HG02981 (cell line): ENCODE results near the gene NPSR1.
A peak's percentile ranks its signal among the peaks of the same experiment; 100 is the strongest.
"Not testable (repeated sequence)": the region's sequence is repeated elsewhere in the genome, so short reads cannot be mapped to it uniquely, and the experiment has no call there.

Source experiments
- ATAC-seq: cut with Tn5 transposase; IDR thresholded peaks from one replicate; pipeline ENCODE4 v1.9.1; 2021; ENCODE audit warnings: mild to moderate bottlenecking, moderate library complexity; ENCODE audit not compliant: unreplicated experiment

The NPSR1 gene

DNA sequence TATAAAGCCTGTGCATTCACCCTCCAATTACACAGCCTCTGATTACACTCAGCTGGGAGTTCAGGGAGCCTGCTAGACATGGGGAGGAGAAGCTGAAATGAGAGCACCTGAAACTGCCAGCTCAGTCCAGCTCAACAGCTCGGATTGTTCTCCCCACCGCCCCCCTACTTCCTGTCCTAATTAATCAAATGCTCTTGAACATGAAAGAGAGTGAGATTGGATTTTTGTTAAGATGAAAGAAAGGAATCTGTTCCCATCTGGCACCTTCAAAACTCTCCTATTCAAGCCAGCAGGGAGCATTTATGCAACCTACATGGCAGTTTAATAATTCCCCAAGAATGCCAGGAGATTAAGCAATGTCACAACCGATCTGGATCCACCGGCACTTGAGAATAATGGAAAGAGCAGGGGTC is 98.0 kb downstream of the NPSR1 start:
- no peak for ATAC-seq

DNA sequence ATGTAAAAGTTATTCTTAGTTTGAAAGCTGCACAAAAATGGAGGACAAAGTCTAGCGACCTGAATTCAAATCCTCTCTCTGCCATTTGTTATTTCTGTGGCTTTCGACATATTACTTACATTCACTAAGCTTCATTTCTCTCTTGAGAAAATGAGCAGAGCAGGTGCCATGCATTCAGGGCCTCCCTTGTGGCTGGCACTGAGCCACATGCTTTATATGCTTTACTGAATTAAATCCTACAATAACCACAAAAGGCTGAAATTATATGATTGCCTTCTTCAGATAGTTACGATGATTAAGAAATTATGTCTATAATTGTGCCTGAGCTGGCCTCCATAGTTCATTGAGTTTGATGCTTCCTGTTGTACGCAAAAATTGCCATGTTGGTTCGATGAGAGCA is 98.7 kb downstream of the NPSR1 start:
- ATAC-seq: no peak

DNA sequence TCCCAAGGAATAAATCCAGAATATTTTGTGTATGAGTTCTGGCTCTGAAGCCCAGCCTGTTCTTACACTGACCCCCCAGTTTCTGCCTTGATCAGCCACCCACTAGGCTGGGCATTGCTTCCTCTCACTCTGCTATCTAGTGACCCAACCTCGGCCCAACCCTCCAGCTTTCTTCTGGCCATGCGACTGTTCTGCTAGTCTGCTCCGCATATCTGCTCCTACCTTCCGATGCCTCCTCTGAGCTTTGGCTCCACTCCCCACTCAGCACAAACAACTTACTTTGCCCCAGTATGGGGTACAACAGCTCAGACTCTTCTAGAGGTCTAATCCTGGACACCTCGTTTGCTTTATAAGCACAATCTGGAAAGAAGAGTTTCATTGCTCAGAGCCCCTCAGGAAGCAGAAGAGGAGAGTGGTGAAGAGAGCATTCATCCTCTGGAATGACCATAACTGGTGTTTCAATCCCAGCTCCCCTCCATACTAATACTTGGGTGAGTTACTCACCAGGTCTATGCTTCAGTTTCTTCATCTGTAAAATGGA is 99.6 kb downstream of the NPSR1 start:
- ATAC-seq: no peak

DNA sequence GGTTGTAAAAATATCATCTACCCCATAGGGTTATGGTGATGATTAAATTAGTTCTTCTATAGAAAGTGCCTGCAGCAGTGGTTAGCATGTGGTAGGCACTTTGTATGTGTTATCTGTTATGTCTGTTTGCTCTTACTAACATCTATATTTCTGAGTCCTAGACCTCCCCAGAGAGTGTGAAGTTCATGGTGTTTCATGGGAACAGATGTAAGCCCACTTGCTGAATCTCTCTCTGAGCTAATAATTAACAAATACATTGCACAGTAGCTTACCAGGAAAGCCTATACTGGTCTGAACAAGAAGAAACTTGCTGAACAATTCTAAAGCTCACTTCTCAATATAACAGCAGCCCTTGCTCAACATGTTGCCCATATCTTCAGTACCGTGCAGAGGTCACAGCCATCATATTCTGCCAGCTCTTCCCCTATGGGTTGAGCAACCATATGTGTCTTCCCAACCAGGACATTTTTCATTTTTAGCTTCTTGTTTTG is 100.1 kb downstream of the NPSR1 start:
- peak; percentile 53 for ATAC-seq

DNA sequence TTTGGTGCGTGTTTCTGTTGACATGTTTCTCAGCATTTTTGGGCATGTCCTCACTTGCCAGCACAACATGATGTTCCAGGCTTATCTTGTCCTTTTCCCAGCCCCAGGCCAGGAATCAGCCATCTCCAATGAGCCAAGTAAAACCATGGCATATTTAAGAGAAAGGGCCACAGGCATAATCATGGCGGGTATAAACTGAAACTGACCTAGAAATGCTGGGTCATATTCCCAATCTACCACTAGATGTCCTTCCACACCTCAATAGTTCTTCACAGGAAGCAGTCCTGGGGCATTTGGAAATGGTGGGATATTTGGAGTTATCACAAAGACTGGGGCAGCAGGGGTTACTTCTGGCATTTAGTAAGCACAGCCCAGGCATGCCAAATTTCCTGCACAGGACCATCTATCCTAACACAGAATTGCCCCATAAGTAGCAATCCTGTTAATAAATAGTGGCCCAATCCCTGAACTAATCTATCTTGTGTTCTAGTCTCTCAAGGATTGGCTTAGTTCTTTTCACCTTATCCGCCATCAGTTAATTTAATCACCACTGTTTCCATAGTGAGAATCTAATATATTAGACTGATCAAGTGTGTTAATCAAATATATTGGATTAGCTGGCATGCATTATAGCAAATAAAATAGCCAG is 101.6 kb downstream of the NPSR1 start:
- no peak for ATAC-seq

DNA sequence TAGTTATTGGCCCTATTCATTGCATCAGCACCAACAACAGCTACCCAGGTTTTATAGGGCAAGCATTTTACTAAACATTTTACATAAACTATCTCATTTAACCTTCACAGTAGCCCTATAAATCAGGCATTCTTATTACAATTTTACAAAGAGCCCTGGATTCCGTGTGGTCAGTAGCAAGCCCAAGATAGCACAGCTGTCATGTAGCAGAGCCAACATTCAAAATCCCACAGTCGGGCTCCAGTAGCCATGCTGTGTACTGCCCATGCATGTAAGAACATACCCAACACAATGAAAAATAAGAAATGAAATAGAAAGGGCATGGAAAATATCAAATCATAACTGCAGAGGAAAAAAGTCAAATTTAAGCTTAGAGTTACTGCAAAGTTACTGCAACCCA is 102.3 kb downstream of the NPSR1 start:
- no peak for ATAC-seq

DNA sequence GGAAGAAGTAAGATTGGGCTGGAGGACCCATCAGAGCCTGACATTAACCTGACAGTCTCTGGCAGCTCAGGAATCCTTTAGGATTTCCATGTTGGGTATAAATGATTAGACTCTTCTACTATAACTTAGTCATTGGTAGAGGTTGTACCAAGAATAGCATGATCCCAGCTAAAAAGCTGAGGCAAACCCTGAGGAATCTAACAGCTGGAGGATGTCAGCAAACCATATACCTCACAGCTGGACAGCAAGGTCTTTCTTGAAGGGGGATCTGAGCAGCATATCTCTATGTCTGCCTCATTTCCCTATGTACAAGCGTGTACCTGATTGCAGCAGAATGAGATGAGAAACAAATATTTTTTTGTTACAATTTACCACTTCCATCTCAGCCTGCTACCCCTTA is 103.2 kb downstream of the NPSR1 start:
- no peak for ATAC-seq

DNA sequence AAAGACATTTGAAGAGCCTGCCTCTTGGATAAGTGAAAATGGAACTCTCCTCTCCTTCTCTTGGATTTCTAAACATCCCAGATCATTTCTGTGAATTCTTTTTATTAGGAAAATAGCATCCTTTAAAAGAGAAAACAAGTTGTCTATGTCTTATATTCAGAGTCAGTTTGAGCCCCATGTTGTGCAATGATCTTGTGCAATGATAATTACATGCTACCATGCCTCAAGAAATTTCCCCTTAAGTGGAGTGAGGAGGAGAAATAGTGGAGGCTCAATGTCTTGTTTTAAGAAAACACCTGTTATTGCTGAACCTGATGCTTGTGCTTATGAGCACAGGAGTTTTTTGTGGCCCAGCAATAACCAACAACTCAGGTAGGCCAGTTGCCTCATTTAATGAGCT is 103.6 kb downstream of the NPSR1 start:
- no peak for ATAC-seq

DNA sequence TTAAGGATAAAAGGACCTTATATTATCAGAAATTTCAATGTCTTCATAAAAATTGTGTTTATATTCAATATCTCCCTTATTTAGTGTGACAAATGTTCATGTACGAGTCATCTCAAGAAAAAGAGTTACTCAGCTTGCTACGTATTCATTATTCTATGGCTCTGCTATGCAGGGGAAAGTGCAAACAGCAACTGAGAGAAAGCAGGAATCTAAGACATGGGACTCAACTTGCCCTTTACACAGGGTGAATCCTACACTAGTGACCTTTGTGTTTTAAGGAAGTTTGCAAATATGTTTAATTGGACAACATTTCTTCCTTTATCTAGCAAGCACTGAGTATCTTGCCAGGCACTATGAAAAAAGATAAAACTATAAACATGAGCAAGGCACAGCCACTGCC is 104.7 kb downstream of the NPSR1 start:
- no peak for ATAC-seq

DNA sequence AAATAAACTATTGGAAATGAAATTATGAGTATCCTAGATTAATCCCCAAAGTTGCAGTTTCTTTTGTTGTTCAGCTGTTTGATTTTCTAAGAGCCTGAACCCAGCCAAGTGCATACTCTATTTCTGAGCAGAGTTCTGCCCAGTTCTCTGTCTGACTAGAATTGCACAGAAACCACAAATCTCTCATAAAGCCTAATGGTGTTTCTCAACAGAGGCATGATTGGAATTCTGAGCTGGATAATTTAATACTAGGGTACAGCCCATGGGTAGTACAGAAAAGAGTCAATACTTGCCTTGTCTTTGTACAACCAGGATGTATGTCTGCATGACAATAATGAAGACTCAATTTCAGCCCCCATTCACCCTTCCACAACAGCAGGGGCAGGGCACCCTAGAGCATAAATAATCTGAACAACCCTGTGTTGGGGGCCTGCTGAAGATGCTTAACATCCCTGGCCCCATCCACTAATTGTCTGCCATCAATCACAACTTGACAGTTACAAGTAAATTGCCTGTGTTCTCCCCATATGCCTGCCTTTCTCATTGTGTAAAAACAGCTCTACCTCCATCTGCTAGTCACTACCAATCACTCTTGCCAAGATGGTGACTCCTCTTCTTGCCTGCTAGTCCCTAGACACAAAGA is 114.4 kb downstream of the NPSR1 start:
- no peak for ATAC-seq

DNA sequence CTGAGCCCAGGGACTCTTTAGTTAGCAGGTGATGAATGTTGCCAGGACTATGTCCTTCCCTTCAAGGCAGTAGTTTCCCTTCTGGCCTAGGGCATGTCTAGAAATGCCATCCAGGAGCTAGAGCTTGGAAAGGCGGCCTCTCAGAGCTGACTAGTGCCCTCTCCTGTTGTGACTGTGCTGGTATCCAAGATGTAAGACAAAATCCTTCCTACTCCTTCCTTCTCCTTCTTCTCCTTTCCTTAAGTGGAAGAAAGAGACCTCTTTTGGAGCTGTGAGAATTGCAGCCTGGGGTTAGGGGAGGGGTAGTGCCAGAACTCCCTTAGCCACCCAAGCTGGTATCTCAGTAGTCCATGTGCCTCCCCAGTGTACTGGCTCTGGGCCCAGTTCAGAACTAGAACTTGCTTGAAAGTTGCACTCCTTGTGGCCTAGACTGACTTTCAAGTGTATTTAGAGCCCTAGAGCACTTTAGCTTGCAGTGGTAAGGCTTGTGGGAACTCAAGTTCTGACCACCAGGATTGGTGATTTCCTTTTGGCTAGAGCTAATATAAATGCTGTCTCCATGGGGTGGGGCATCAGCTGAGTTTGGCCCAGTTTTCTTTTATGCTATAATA is 118.8 kb downstream of the NPSR1 start:
- ATAC-seq: no peak

DNA sequence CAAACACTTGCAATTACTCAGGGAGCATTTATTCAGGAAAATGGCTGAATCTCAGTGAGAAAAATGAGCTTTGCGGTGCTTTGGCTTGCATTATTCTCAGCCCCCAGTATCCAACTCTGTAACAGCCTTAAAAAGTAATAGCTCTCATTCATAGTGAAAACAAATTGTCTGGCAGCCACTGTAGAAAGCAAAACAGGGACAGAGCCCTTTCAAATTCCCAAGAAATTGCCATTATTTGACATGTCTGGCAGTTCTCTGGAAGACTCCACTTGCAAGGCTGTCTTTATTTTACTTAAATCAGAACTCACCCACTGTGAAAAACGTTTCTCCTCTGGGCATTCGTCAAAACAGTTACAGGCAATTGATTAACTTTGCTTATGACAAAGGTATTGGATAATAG is 122.5 kb downstream of the NPSR1 start:
- ATAC-seq: no peak

DNA sequence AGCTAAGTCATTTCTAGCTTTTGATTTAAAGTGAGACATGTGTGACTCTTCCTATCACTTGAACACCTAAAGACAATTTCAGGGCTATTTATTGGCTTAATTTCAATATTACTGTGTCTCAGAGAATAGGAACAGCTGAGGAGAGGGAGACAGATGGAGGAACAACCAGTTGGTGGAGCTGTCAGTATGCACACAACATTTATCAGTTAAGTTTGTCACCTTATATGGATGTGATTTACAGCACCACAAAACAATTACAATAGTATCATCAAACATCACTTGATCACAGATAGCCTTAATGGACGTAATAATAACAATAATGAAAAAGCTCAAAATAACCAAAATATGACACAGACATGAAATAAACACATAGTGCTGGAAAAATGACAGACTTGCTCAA is 129.6 kb downstream of the NPSR1 start:
- ATAC-seq: no peak

DNA sequence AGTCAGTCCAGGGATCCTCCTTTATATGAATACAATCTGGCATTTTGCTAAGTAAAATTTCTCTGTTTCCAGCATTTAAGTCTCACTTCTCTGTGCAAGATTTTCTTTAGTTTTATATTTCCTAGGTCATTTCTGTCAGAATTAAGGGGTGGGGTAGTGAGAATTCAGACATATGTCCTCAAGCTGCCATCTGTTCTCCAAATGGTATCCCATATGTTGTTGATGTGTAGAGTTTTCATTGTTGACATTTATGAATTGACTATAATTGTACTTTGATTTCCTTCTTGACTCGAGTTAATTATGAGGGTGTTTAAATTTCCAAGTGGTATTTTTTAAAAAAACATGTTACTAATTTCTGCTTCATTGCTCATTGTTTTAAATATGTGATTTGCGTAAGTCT is 148.8 kb downstream of the NPSR1 start:
- no peak for ATAC-seq

DNA sequence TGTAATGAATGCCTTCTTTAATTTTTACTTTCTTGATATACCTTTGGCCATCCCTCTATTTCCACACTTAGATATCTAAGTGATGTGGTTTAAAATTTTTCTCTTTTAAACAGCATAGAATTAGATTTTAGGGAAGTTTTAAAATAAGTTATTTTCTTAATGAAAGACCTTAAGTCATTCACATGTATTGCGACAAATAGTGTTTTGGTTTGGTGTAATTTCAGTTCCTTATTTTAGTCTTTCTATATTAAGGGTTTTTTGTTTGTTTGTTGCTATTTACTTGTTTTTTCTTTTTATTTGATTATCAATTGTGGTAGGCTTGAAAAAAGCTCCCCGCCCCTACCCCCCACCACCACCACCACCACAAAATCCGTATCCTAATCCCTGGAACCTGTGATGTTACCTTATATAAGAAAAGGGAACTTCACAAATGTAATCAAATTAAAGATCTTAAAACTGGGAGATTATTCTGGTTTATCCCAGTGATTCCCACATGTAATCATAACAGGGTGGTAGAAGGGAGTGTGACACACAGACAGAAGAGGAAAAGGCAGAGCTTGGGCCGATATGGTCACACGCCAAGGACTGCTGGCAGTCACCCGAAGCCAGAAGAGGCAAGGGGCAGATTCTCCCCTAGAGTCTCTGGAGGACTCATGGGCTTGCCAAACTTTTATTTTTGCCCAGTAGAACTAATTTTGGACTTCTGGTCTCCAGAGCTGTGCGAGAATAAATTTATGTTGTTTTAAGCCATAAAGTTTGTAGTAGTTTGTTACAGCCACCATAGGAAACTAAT is 149.7 kb downstream of the NPSR1 start:
- ATAC-seq: no peak

DNA sequence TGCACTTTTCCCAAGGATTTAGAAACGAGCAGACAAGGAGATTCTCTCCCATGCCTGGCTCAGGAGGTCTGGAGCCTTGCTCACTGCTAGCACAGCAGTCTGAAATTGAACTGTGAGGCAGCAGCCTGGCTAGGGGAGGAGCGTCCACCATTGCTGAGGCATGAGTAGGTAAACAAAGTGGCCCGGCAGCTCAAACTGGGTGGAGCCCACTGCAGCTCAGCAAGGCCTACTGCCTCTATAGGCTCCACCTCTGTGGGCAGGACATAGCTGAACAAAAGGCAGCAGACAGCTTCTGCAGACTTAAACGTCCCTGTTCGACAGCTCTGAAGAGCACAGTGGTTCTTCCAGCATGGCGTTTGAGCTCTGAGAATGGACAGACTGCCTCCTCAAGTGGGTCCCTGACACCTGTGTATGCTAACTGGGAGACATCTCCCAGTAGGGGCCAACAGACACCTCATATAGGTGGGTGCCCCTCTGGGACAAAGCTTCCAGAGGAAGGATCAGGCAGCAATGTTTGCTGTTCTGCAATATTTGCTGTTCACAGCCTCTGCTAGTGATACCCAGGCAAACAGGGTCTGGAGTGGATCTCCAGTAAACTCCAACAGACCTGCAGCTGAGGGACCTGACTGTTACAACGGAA is 156.3 kb downstream of the NPSR1 start:
- not testable (repeated sequence) for ATAC-seq

DNA sequence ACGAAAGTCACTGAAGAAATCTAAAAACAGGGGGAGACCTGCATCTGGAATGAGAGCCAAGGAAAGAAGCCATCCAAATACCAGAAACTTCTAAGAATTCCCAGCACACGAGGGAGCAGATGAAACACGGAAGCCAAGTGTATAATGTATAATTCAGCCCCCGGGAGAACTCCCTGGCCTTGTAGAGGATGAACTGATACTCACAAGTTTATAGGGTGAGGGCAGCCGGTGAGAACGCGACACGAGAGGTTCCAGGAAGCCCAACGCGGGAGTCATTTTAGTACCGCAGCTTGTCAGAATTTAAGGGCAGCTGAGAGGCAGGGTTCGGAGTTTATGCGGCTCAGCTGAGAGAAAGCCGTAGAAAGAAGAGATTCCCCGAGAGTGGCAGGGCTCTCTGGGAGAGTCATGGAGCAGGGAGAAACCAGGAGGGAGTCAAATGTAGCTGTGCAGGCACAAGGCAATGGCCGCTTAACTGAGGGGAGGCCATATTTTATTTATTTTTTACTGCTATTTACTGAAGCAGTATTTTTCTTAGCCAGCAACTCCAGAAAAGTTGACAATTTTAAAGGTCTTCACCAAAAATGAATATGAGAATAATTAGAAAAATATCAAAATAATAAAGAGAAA is 164.0 kb downstream of the NPSR1 start:
- ATAC-seq: no peak

DNA sequence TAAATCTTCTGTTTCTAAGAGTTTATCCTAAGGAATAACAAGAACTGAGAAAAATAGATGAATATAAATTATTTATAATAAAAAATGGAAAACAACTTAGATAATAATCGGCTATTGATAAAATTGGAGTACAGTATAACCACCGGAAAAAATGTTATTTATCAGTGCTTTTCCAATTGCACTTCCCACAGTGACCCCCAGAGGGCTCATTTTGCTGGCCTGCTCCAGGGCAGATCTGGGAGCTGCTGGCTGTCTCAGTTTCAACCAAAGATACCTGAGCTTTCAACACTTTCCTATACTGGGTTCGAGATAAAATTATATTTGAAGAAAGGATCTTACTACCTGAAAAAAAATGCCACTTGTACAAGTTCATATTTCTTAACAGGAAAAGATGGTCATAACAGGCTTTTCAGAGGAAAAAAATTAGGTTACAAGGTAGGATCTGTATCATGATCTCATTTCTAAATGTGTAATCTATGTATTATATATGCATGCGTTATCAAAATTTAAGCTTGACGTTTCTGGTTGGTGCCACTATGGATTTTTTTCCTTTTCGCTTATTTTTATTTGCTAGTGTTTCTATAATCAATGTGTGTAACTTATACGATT is 165.7 kb downstream of the NPSR1 start:
- ATAC-seq: peak; percentile 80

DNA sequence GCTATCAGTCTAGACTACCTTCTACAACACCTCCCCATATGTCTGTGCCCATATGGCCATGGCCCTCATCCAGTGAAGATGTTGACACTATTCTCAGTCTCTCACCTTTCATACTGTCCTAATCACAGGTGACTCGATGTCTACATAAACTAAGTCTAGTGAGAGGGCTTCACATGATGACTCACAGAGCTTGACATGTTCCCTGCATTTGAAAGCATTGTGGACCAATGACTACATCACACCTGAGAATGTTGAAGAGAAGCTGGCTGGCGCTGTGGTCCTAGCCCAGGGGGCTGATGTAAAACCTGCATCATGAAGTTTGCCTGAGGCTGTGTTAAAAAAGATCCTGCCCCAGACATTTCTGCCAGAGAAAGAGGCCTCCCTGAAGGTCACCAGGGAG is 167.2 kb downstream of the NPSR1 start:
- ATAC-seq: no peak

DNA sequence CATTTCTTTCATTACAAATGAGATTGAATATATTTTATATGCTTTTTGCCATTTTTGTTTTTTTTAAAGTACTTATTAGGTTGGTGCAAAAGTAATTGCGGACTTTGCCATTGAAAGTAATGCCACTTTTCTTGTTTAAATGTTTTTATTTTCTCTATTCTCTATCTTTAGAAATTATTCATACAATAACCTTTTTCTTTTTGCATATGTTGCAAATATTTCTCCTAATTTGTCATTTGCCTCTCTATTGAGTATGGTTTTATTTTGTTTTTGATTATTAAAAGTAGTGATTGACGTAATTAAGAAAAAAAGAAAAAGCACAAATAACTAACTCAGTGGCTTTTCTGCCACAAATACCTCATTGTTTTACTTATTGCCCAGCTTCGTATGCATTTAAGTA is 172.4 kb downstream of the NPSR1 start:
- no peak for ATAC-seq
